Measurements from ENCODE around the gene TRIL. TPM values are rescaled to one million over a fixed set of nuclear protein-coding genes. Genes with fewer than 3 reads are reported as not detected.
A peak's percentile ranks its signal among the peaks of the same experiment; 100 is the strongest.

Gene TRIL
- total RNA-seq, 1 donor, result under 0.01 TPM

DNA sequence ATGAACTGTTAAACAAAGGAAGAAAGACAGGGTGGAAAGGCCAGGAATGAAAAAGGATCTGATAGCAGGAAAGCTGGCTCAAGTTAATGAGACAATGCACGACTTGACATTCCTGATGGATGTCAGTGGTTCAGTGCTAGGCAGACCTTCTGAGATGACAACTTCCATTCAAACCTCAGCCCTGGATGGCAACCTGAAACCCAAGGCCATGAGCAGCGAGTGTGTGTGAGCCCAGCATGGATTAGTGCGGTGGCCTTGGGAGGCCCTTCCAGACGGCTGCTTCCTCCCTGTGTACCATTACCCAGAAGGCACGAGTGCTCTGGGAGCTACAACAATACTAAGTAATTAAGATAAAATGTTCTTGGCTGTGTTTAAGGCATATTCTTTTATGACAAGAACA is 18.8 kb downstream of the TRIL start:
- TF ChIP-seq, protein P1, sequence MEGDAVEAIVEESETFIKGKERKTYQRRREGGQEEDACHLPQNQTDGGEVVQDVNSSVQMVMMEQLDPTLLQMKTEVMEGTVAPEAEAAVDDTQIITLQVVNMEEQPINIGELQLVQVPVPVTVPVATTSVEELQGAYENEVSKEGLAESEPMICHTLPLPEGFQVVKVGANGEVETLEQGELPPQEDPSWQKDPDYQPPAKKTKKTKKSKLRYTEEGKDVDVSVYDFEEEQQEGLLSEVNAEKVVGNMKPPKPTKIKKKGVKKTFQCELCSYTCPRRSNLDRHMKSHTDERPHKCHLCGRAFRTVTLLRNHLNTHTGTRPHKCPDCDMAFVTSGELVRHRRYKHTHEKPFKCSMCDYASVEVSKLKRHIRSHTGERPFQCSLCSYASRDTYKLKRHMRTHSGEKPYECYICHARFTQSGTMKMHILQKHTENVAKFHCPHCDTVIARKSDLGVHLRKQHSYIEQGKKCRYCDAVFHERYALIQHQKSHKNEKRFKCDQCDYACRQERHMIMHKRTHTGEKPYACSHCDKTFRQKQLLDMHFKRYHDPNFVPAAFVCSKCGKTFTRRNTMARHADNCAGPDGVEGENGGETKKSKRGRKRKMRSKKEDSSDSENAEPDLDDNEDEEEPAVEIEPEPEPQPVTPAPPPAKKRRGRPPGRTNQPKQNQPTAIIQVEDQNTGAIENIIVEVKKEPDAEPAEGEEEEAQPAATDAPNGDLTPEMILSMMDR (IDR thresholded peaks at IDR 0.05; ENCODE audit: insufficient read depth, low read depth, low read length), result no peak
- DNase-seq (ENCODE audit: low read depth), result no peak
- H3K4me3 ChIP-seq (ENCODE audit: low read depth, low read length), result no peak overlapping the region

DNA sequence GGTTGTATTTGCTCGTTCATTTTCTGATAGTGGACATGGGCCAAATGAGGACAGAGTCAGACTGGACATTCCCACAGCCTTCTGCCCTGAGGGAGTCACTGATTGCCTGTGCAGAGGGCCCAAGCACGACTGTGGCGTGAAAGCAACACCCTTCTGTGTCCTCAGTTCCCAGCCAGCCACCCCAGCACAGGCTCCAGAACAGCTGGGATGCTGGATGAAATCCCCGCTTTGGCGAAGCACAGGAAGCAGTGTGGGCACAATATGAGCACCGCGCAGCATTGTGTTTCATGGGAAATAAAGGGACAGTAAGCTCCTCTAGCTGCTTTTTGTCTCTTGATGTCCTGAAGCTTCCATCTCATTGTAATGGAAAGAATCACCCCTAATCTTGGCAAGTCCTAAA is 20.5 kb downstream of the TRIL start:
- no peak for DNase-seq (ENCODE audit: low read depth)
- TF ChIP-seq, protein P1 (IDR thresholded peaks at IDR 0.05; ENCODE audit: insufficient read depth, low read depth, low read length), result no peak
- no peak overlapping the region for H3K4me3 ChIP-seq (ENCODE audit: low read depth, low read length)

DNA sequence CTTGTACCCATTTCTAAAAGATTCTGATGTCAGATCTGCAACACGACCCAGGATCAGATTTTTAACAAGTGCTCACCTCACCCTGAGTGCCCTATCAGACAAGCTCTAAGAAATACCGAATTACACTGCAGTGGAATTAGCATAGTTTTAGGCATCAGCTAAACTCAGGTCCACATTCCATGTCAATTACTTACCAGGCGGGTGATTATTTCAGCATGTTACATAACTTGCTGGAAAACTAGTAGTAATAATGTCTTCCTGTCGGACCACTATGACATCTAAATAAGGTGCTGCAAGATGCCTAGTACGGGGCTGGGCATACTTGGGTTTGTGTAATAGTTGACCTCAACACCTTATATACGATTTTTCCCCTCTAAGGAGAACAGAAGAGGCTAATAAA is 21.0 kb downstream of the TRIL start:
- no peak for DNase-seq (ENCODE audit: low read depth)
- TF ChIP-seq, protein P1 (IDR thresholded peaks at IDR 0.05; ENCODE audit: insufficient read depth, low read depth, low read length), result no peak

GRCh38 chr7:28933846-28934320 is 24.2 kb downstream of the TRIL start:
- DNase-seq (ENCODE audit: low read depth), result no peak
- no peak overlapping the region for H3K4me3 ChIP-seq (ENCODE audit: low read depth, low read length)
- TF ChIP-seq, protein P1 (IDR thresholded peaks at IDR 0.05; ENCODE audit: insufficient read depth, low read depth, low read length), result no peak

More for the DNA sequence above, 21.0 kb downstream of the TRIL start:
- H3K4me3 ChIP-seq (ENCODE audit: low read depth, low read length), result no peak overlapping the region

DNA sequence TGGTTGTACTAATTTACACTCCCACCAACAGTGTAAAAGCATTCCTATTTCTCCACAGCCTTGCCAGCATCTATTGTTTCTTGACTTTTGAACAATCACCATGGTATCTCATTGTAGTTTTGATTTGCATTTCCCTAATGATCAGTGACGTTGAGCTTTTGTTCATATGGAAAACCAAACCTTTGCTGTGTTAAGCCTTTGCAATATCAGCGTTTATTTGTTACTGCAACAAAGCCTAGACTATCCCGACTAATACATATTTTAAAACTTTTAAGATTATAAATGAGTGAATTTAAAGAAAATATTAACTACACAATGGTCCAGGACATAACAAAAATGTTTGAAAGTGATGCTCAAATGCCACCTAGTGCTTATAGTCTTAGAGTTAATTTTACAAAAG is 26.6 kb downstream of the TRIL start:
- DNase-seq (ENCODE audit: low read depth), result no peak
- TF ChIP-seq, protein P1 (IDR thresholded peaks at IDR 0.05; ENCODE audit: insufficient read depth, low read depth, low read length), result no peak
- H3K4me3 ChIP-seq (ENCODE audit: low read depth, low read length), result no peak overlapping the region

GRCh38 chr7:28926871-28927597 is 31.1 kb downstream of the TRIL start:
- TF ChIP-seq, protein P1 (IDR thresholded peaks at IDR 0.05; ENCODE audit: insufficient read depth, low read depth, low read length), result peak; percentile 78
- DNase-seq (ENCODE audit: low read depth), result peak; percentile 91
- H3K4me3 ChIP-seq (ENCODE audit: low read depth, low read length), result peak overlapping the region; percentile 64
